ENCODE data around the gene NMT1.
"Not testable (repeated sequence)": the region's sequence is repeated elsewhere in the genome, so short reads cannot be mapped to it uniquely, and the experiment has no call there.

NMT1 gene

GRCh38 chr17:45050481-45051059 is 10.5 kb upstream of the NMT1 start:
- in situ Hi-C loops (cut with HindIII; ENCODE audit: low pct_ligation_motif_present, low sequenced_read_pairs): no loop called here
- Histone ChIP-seq H3K4me3 (ENCODE audit: low read depth, low read length) (peak overlapping the region; percentile 78), H3K27me3 (replicated peaks) (no peaks in the 10 kb centered on the region), H3K27ac (peak overlapping the region; percentile 91), H3K36me3 (replicated peaks) (no peaks in the 10 kb centered on the region)
- TF ChIP-seq CTCF (IDR thresholded peaks at IDR 0.05; ENCODE audit: low read depth, low read length, missing control alignments): no peak
- DNase-seq: no peak

GRCh38 chr17:45051060-45051719 is 9.9 kb upstream of the NMT1 start, which contains the start of gene DCAKD:
DCAKD (minus strand) TSS chr17:45051632; CDS start chr17:45034885, 16,747 bp downstream.
- DNase-seq: peak; percentile 92
- peak within 1 kb of the TSS; percentile 91 for H3K27ac ChIP-seq
- in situ Hi-C loops (cut with HindIII; ENCODE audit: low pct_ligation_motif_present, low sequenced_read_pairs): no loop called here
- H3K27me3 ChIP-seq (replicated peaks): no peaks in the 10 kb centered on the region
- H3K4me3 ChIP-seq (ENCODE audit: low read depth, low read length): peak within 1 kb of the TSS; percentile 78
- H3K36me3 ChIP-seq (replicated peaks): no peaks in the 10 kb centered on the region
- no peak for TF ChIP-seq CTCF (IDR thresholded peaks at IDR 0.05; ENCODE audit: low read depth, low read length, missing control alignments)

- H3K27ac ChIP-seq; in situ Hi-C loops (cut with HindIII; ENCODE audit: low pct_ligation_motif_present, low sequenced_read_pairs); H3K27me3 ChIP-seq (replicated peaks); H3K36me3 ChIP-seq (replicated peaks); DNase-seq: not testable (repeated sequence)
- peak overlapping the region; percentile 64 for H3K4me3 ChIP-seq (ENCODE audit: low read depth, low read length)
Measured at GRCh38 chr17:45051720-45052051, 9.4 kb upstream of the NMT1 start.

- in situ Hi-C loops (cut with HindIII; ENCODE audit: low pct_ligation_motif_present, low sequenced_read_pairs): no loop called here
- H3K27me3 ChIP-seq (replicated peaks): no peaks in the 10 kb centered on the region
- no peak for DNase-seq
- H3K36me3 ChIP-seq (replicated peaks): no peaks in the 10 kb centered on the region
- H3K27ac ChIP-seq: peak overlapping the region; percentile 43
- no peak for TF ChIP-seq CTCF (IDR thresholded peaks at IDR 0.05; ENCODE audit: low read depth, low read length, missing control alignments)
- peak overlapping the region; percentile 64 for H3K4me3 ChIP-seq (ENCODE audit: low read depth, low read length)
Measured at GRCh38 chr17:45052052-45052772, 8.9 kb upstream of the NMT1 start.

- H3K27me3 ChIP-seq (replicated peaks): no peaks in the 10 kb centered on the region
- peak overlapping the region; percentile 99 for H3K27ac ChIP-seq
- DNase-seq: no peak
- in situ Hi-C loops (cut with HindIII; ENCODE audit: low pct_ligation_motif_present, low sequenced_read_pairs): no loop called here
- peak overlapping the region; percentile 100 for H3K4me3 ChIP-seq (ENCODE audit: low read depth, low read length)
- H3K36me3 ChIP-seq (replicated peaks): no peaks in the 10 kb centered on the region
- no peak for TF ChIP-seq CTCF (IDR thresholded peaks at IDR 0.05; ENCODE audit: low read depth, low read length, missing control alignments)
Measured at GRCh38 chr17:45060382-45060796, 728 bp upstream of the NMT1 start.

GRCh38 chr17:45061606-45062205 is 589 bp downstream of the NMT1 start:
- H3K27me3 ChIP-seq (replicated peaks): no peaks in the 10 kb centered on the region
- H3K36me3 ChIP-seq (replicated peaks): no peaks in the 10 kb centered on the region
- peak overlapping the region; percentile 99 for H3K27ac ChIP-seq
- peak overlapping the region; percentile 100 for H3K4me3 ChIP-seq (ENCODE audit: low read depth, low read length)
- DNase-seq: no peak
- in situ Hi-C loops (cut with HindIII; ENCODE audit: low pct_ligation_motif_present, low sequenced_read_pairs): no loop called here
- TF ChIP-seq CTCF (IDR thresholded peaks at IDR 0.05; ENCODE audit: low read depth, low read length, missing control alignments): no peak

Data from brain microvascular endothelial cell (primary cell).